GM12801 (cell line): ENCODE results near the gene AMZ2.

Source experiments
- CTCF ChIP-seq: IDR thresholded peaks from one replicate; pipeline ENCODE4 v1.5.1; 2011; ENCODE audit warnings: control low read depth; ENCODE audit not compliant: insufficient read length; ENCODE audit errors: extremely low read depth

Gene AMZ2

GRCh38 chr17:68248891-68249290 is 1.0 kb downstream of the AMZ2 start:
- no peak for TF ChIP-seq CTCF

- TF ChIP-seq CTCF, result no peak
Observed at GRCh38 chr17:68249354-68249765, 1.5 kb downstream of the AMZ2 start.

- TF ChIP-seq CTCF, result no peak
Observed at GRCh38 chr17:68255151-68255550, 7.3 kb downstream of the AMZ2 start.

GRCh38 chr17:68255731-68256538 is 8.1 kb downstream of the AMZ2 start:
- TF ChIP-seq CTCF, result no peak

GRCh38 chr17:68257934-68258333 is 10.1 kb downstream of the AMZ2 start:
- no peak for TF ChIP-seq CTCF

- TF ChIP-seq CTCF, result no peak
Observed at GRCh38 chr17:68260051-68260762, 12.4 kb downstream of the AMZ2 start.

- TF ChIP-seq CTCF, result no peak
Observed at GRCh38 chr17:68273722-68274121, 25.9 kb downstream of the AMZ2 start.
